SK-N-MC (cell line): ENCODE data around the gene TEX28.

ENCODE experiments used
- EZH2 ChIP-seq: fragments of 200-600 bp; sonication (generic); IDR thresholded peaks from one replicate; pipeline ENCODE4 v1.6.1; 2017; ENCODE audit warnings: antibody characterized with exemption
- FOXP2 ChIP-seq: optimal IDR thresholded peaks from 2 replicates; pipeline ENCODE3; 2011; ENCODE audit warnings: mild to moderate bottlenecking, moderate library complexity; ENCODE audit not compliant: insufficient read depth; ENCODE audit errors: extremely low read length, control extremely low read depth
- POLR2AphosphoS5 ChIP-seq: IDR thresholded peaks from 2 replicates; pipeline ENCODE4 v1.6.1; 2012; ENCODE audit warnings: mild to moderate bottlenecking, low read depth, low read length, borderline replicate concordance

- TF ChIP-seq EZH2 (no peak), POLR2AphosphoS5 (no peak), FOXP2 (no peak)
Measured at GRCh38 chrX:154328646-154329045, 33.7 kb upstream of the TEX28 start.
